KMS-11 (cell line): Measurements from ENCODE around the gene COX6B2.

ENCODE experiments used
- H2AFZ ChIP-seq: fragments of 200-600 bp; sonication (generic); 2 replicates; pipeline ENCODE4 v1.6.1; 2016; ENCODE audit warnings: antibody characterized with exemption, mixed run types, low read depth
- H3K27ac ChIP-seq: fragments of 200-600 bp; sonication (generic); 2 replicates; pipeline ENCODE4 v1.6.1; 2016; ENCODE audit warnings: mild to moderate bottlenecking, mixed run types
- H3K27me3 ChIP-seq: fragments of 200-600 bp; sonication (generic); 2 replicates; pipeline ENCODE4 v1.6.1; 2017; ENCODE audit warnings: mild to moderate bottlenecking, low read depth, mixed run types, moderate library complexity; ENCODE audit not compliant: insufficient read depth
- H3K36me3 ChIP-seq: fragments of 200-600 bp; sonication (generic); 2 replicates; pipeline ENCODE4 v1.6.1; 2017; ENCODE audit warnings: mild to moderate bottlenecking, mixed run types; ENCODE audit not compliant: insufficient read depth
- H3K4me1 ChIP-seq: fragments of 200-600 bp; sonication (generic); 2 replicates; pipeline ENCODE4 v1.6.1; 2016; ENCODE audit warnings: mild to moderate bottlenecking, low read depth, mixed run types; ENCODE audit not compliant: poor library complexity, severe bottlenecking
- H3K4me2 ChIP-seq: fragments of 200-600 bp; sonication (generic); 2 replicates; pipeline ENCODE4 v1.7.0; 2016; ENCODE audit warnings: mild to moderate bottlenecking, mixed run types
- H3K4me3 ChIP-seq: fragments of 200-600 bp; sonication (generic); IDR thresholded peaks from 2 replicates; pipeline ENCODE4 v1.6.1; 2017; ENCODE audit warnings: low read depth, low read length, mixed read lengths; ENCODE audit not compliant: insufficient read depth
- H3K79me2 ChIP-seq: fragments of 200-600 bp; sonication (generic); 2 replicates; pipeline ENCODE4 v1.6.1; 2016; ENCODE audit warnings: low read depth, mixed run types; ENCODE audit not compliant: insufficient read depth
- H3K9ac ChIP-seq: fragments of 200-600 bp; sonication (generic); 2 replicates; pipeline ENCODE4 v1.6.1; 2016; ENCODE audit warnings: mild to moderate bottlenecking, mixed run types
- H4K20me1 ChIP-seq: fragments of 200-600 bp; sonication (generic); 2 replicates; pipeline ENCODE4 v1.6.1; 2016; ENCODE audit warnings: mild to moderate bottlenecking, mixed run types; ENCODE audit not compliant: insufficient read depth
- CTCF ChIP-seq: fragments of 200-600 bp; sonication (generic); conservative IDR thresholded peaks from 2 replicates; pipeline ENCODE4 v1.6.1; 2017; ENCODE audit warnings: low read depth, mild to moderate bottlenecking, antibody characterized with exemption, low read length, moderate library complexity, mixed read lengths

COX6B2 gene

GRCh38 chr19:55368106-55368505, 13.6 kb upstream of the COX6B2 start:
- Histone ChIP-seq H3K27me3 (peaks cover 68% of the 10 kb centered on the region), H3K79me2 (no peaks in the 10 kb centered on the region), H3K9ac (no peak overlapping the region), H3K27ac (no peak overlapping the region), H3K36me3 (no peaks in the 10 kb centered on the region), H2AFZ (no peak overlapping the region), H3K4me2 (no peak overlapping the region), H3K4me1 (no peaks in the 10 kb centered on the region), H4K20me1 (no peaks in the 10 kb centered on the region), H3K4me3 (no peak overlapping the region)
- TF ChIP-seq CTCF: no peak

DNA sequence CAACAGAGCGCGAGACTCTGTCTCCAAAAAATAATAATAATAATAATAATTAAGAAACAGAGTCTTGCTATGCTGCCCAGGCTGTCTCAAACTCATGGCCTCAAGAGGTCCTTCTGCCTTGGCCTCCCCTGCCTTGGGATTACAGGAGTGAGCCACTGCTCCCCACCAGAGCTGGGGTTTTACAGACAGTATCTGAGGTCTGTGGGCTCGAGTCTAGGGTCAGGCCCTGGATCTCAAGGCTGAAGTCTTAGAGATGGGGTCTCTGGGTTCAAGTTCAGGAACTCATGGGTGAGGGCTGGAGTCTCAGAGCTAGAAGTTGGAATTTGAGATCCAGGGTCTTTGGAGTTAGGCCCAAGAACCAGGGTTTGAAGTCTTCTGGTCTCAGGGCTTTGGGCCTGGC, 12.3 kb upstream of the COX6B2 start:
- H3K9ac ChIP-seq: no peak overlapping the region
- H3K27me3 ChIP-seq: peaks cover 68% of the 10 kb centered on the region
- H3K36me3 ChIP-seq: no peaks in the 10 kb centered on the region
- no peak overlapping the region for H3K4me3 ChIP-seq
- no peak overlapping the region for H3K27ac ChIP-seq
- no peaks in the 10 kb centered on the region for H4K20me1 ChIP-seq
- no peaks in the 10 kb centered on the region for H3K4me1 ChIP-seq
- H3K4me2 ChIP-seq: no peak overlapping the region
- no peak for TF ChIP-seq CTCF
- H3K79me2 ChIP-seq: no peaks in the 10 kb centered on the region
- no peak overlapping the region for H2AFZ ChIP-seq

DNA sequence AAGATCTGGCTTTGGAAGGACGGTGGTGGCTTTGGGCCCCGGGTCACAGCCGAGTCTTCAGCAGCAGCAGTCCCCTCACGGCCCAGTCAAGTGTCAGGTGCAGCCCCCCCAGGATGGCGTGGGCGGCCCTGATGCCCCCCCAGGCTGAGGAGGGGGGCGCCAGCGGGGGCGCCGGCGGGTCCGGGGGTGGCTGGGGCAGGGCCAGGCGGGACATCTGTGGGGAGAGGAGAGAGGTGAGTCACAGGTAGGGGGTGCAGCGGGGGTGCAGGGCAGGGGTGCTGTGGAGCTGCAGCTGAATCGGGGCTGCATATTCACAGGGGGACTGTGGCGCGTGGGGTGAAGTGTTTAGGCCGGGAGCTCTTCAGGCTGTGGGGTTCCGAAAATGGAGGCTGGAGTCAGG, 11.4 kb upstream of the COX6B2 start:
- Histone ChIP-seq H4K20me1 (no peaks in the 10 kb centered on the region), H2AFZ (no peak overlapping the region), H3K27me3 (peaks cover 60% of the 10 kb centered on the region), H3K27ac (no peak overlapping the region), H3K9ac (no peak overlapping the region), H3K36me3 (no peaks in the 10 kb centered on the region), H3K4me1 (no peaks in the 10 kb centered on the region), H3K4me3 (no peak overlapping the region), H3K79me2 (no peaks in the 10 kb centered on the region), H3K4me2 (no peak overlapping the region)
- no peak for TF ChIP-seq CTCF

- no peaks in the 10 kb centered on the region for H3K36me3 ChIP-seq
- no peaks in the 10 kb centered on the region for H4K20me1 ChIP-seq
- no peaks in the 10 kb centered on the region for H3K79me2 ChIP-seq
- no peak for TF ChIP-seq CTCF
- peaks cover 54% of the 10 kb centered on the region for H3K27me3 ChIP-seq
- no peak overlapping the region for H2AFZ ChIP-seq
- no peak overlapping the region for H3K27ac ChIP-seq
- no peak overlapping the region for H3K4me3 ChIP-seq
- H3K9ac ChIP-seq: no peak overlapping the region
- H3K4me2 ChIP-seq: no peak overlapping the region
- H3K4me1 ChIP-seq: no peaks in the 10 kb centered on the region
Measured at GRCh38 chr19:55365245-55365644, 10.7 kb upstream of the COX6B2 start.
